Lower leg skin (tissue), 3 donors: ENCODE data around the gene FANCL.
"Not testable (repeated sequence)": the region's sequence is repeated elsewhere in the genome, so short reads cannot be mapped to it uniquely, and the experiment has no call there.

Experiments
- POLR2A ChIP-seq, 2 donors: fragments of 450-650 bp; IDR thresholded peaks; one replicate each; pipeline ENCODE4 v1.6.1; 2016 to 2017; ENCODE audit warnings: antibody characterized with exemption in 2 of 2, mild to moderate bottlenecking in 1 of 2, moderate library complexity in 1 of 2
- TF ChIP-seq, protein P1 (sequence below), 3 donors: fragments of 450-650 bp; IDR thresholded peaks; one replicate each; pipeline ENCODE4 v1.5.1; 2016; ENCODE audit warnings: antibody characterized with exemption in 3 of 3, mild to moderate bottlenecking in 3 of 3, moderate library complexity in 2 of 3

DNA sequence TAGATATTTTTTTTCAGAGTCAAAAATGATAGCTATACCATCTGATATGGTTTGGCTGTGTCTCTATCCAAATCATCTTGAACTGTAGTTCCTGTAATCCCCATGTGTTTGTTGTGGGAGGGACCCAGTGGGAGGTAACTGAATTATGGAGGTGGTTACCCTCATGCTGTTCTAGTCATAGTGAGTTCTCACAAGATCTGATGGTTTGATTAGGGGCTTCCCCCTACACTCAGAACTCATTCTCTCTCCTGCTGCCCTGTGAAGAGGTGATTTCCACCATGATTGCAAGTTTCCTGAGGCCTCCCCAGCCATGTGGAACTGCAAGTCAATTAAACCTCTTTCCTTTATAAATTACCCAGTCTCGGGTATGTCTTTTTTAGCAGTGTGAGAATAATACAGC is 17.3 kb upstream of the FANCL start:
- TF ChIP-seq, protein P1, sequence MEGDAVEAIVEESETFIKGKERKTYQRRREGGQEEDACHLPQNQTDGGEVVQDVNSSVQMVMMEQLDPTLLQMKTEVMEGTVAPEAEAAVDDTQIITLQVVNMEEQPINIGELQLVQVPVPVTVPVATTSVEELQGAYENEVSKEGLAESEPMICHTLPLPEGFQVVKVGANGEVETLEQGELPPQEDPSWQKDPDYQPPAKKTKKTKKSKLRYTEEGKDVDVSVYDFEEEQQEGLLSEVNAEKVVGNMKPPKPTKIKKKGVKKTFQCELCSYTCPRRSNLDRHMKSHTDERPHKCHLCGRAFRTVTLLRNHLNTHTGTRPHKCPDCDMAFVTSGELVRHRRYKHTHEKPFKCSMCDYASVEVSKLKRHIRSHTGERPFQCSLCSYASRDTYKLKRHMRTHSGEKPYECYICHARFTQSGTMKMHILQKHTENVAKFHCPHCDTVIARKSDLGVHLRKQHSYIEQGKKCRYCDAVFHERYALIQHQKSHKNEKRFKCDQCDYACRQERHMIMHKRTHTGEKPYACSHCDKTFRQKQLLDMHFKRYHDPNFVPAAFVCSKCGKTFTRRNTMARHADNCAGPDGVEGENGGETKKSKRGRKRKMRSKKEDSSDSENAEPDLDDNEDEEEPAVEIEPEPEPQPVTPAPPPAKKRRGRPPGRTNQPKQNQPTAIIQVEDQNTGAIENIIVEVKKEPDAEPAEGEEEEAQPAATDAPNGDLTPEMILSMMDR (IDR thresholded peaks at IDR 0.05) = not testable (repeated sequence)
- not testable (repeated sequence) for TF ChIP-seq POLR2A (IDR thresholded peaks at IDR 0.05)
